Measurements from ENCODE around the gene DVL1. TPM values are rescaled to one million over a fixed set of nuclear protein-coding genes. Genes with fewer than 3 reads are reported as not detected.

DVL1 gene
- total RNA-seq, 1 experiment from 2014 or later: 71.0 TPM

DNA sequence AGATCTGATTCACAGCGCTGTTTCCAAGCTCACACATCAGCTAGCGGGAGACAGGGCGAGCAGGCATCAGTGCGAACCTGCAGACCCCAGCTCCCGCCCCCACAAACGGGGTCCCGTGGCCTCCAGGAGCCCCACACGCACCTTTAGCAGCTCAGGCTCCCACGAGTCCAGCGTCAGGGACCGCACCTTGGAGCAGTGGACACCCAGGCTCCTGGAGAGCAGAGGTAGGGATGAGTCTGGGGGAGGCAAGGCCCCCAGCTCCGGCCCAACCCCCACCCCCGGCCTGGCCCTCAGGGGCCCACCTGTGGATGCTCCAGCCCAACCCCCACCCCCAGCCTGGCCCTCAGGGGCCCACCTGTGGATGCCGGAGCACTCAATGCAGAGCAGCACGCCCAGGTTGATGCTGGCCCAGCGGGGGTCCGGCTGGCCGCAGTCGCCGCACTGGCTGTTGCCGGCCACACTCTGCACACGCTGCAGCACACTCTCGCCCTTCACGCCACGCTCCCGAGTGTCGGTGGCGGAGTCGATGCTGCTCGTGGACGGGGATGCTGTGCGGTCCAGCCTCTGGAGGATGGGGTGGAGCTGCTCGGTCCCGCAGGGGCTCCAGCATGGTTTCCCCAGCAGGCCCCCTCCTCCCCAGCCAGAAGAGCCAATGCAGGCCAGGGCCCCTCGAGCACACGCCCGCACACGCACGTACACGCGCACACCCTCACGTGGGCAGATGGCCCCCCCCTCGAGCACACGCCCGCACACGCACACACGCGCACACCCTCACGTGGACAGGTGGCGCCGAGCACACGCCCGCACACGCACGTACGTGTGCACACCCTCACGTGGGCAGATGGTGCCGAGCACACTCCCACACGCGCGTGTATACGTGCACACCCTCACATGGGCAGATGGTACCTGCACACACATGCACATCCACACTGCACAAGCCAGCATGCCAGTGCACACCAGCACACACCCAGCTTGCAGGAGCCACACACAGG is 52.9 kb downstream of the DVL1 start:
- Histone ChIP-seq H2BK20ac (ENCODE audit: low read depth, low read length, poor library complexity, severe bottlenecking) (no peak overlapping the region), H3T11ph (ENCODE audit: low read length) (no peak overlapping the region), H4K91ac (ENCODE audit: insufficient read length, low read depth, low read length) (no peak overlapping the region), H3K56ac (ENCODE audit: insufficient read length, low read depth, low read length) (no peak overlapping the region), H4K5ac (ENCODE audit: insufficient read length, low read depth, low read length) (no peak overlapping the region), H2BK120ac (ENCODE audit: low read depth, low read length, poor library complexity, severe bottlenecking) (no peak overlapping the region), H3K14ac (ENCODE audit: insufficient read depth, low read length) (no peak overlapping the region), H2AFZ (ENCODE audit: low read length) (no peak overlapping the region), H3K9me3 (ENCODE audit: control insufficient read depth, low read depth, low read length) (no peaks in the 10 kb centered on the region), H2BK5ac (ENCODE audit: insufficient read length, low read length) (no peak overlapping the region), H3K27me3 (ENCODE audit: insufficient read depth, low read length) (no peaks in the 10 kb centered on the region), H3K23me2 (ENCODE audit: insufficient read length, low read depth, low read length, poor library complexity, severe bottlenecking) (peaks cover 4% of the 10 kb centered on the region), H3K4me1 (ENCODE audit: insufficient read depth, low read length) (no peaks in the 10 kb centered on the region), H3K18ac (ENCODE audit: insufficient read length, low read depth, low read length) (no peak overlapping the region), H2BK15ac (ENCODE audit: low read depth, low read length) (no peak overlapping the region), H2BK12ac (ENCODE audit: insufficient read length, low read depth, low read length) (no peak overlapping the region), H3K79me1 (ENCODE audit: insufficient read depth, low read depth, low read length, poor library complexity, severe bottlenecking) (no peaks in the 10 kb centered on the region), H4K20me1 (ENCODE audit: control insufficient read depth, insufficient read depth, insufficient read length) (no peaks in the 10 kb centered on the region), H3K9ac (ENCODE audit: extremely low read depth, insufficient read length, low read length) (no peak overlapping the region), H3K79me2 (ENCODE audit: insufficient read depth, low read length) (no peaks in the 10 kb centered on the region), H3K23ac (ENCODE audit: insufficient read length, low read depth, low read length) (no peak overlapping the region), H2AK5ac (ENCODE audit: insufficient read length, low read length) (no peak overlapping the region), H3K4me2 (ENCODE audit: insufficient read depth, insufficient read length, low read length) (no peak overlapping the region), H3K27ac (ENCODE audit: insufficient read length, low read depth, low read length) (no peak overlapping the region), H3K4ac (ENCODE audit: low read depth, low read length) (no peak overlapping the region), H4K8ac (replicated peaks; ENCODE audit: insufficient read length, low read depth, low read length) (no peak overlapping the region)
- TF ChIP-seq CTCF (conservative IDR thresholded peaks at IDR 0.05): no peak
- no peaks in the 10 kb centered on the region for H3K9me3 Mint-ChIP-seq
- no peak for DNase-seq
- H3K27me3 Mint-ChIP-seq (ENCODE audit: low read depth): no peaks in the 10 kb centered on the region; the same call in 1 of the 2 replicates
- no peak overlapping the region for H3K4me3 Mint-ChIP-seq
- no peak overlapping the region for H3K27ac Mint-ChIP-seq
- WGBS (ENCODE audit: extremely low coverage, insufficient read length, low lambda C conversion rate): no CpG with 5 or more reads among the region's 62 CpGs
- H3K4me1 Mint-ChIP-seq: peaks cover 0 to 7% of the 10 kb centered on the region in 2 experiments; a peak in 2 of 4 replicates
- no peaks in the 10 kb centered on the region; a peak in 1 of 7 replicates for H3K36me3 Mint-ChIP-seq (ENCODE audit: insufficient read depth in 1 of 3, low read depth in 3 of 3)
